ENCODE measurements around the gene EMSY. TPM values are rescaled to one million over a fixed set of nuclear protein-coding genes. Genes with fewer than 3 reads are reported as not detected.

The EMSY gene
- total and polyA plus RNA-seq, 2 of the 8 experiments (the other 6 are each of a cell fraction or from before 2014, with no cell fraction given), result 29.6 to 34.6 TPM

DNA sequence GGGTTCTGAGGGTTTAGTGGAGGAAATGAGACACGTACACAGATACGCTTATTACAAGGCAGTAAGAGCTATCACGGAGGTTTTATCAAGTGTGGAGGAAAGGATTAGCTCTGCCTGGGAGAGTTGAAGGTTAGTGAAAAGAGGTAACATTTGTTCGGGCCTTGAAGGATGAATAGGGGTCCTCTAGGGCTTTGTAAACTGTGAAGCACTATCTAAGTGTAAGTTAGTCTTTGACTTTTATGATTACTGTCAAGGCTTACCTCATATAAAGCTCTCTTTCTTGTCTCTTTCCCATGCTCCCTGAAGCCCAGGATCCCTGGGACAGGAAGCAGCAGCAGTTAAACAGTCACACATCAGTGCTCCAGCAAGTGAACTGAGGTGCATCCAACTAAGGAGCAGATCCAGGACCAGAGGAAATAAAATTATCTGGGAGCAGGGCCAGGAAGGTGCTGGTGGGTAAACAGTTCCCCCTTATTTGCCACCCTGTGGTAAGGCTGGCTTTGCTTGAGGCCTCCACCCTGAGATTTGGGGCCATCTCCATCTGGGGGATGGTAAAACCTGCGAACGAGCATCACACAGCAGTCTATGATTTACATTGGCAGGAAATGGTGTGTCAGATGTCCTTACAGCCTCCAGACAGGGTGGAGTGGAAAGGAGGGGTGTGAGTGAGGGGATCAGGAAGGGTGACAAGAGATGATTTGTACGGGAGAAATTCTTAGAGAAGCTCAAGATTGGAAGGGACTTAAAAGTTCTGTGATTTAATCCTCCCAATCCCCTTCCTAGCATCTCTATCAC, 36.5 kb upstream of the EMSY start (continued):
- TF ChIP-seq CHD7 (IDR thresholded peaks at IDR 0.05; ENCODE audit: insufficient replicate concordance, low read length) (no peak), KDM5A (IDR thresholded peaks at IDR 0.05; ENCODE audit: low read length) (no peak), KDM1A (IDR thresholded peaks at IDR 0.05; ENCODE audit: borderline replicate concordance, low read length) (no peak), CHD2 (IDR thresholded peaks at IDR 0.05; ENCODE audit: low read length) (no peak), SP4 (IDR thresholded peaks at IDR 0.05; ENCODE audit: low read length) (no peak), RFX5 (IDR thresholded peaks at IDR 0.05; ENCODE audit: borderline replicate concordance, low read depth, low read length) (no peak), CBX5 (IDR thresholded peaks at IDR 0.05; ENCODE audit: low read depth, low read length) (no peak), ATF2 (IDR thresholded peaks at IDR 0.05; ENCODE audit: low read length) (no peak), MAFK (IDR thresholded peaks at IDR 0.05; ENCODE audit: low read depth, low read length) (no peak)
